HCT116 (cell line): ENCODE measurements around the gene FGGY. TPM values are rescaled to one million over a fixed set of nuclear protein-coding genes. Genes with fewer than 3 reads are reported as not detected.

ENCODE experiments used
- ATAC-seq: fragments of 200-7000 bp; cut with Tn5 transposase; 2 replicates; pipeline ENCODE4 v1.9.1; 2020; ENCODE audit warnings: mild to moderate bottlenecking, moderate library complexity
- BruUV-seq: library from RNA; stranded (reverse); fragments of 400-500 nt; replicated peaks from 2 replicates; lab custom pipeline; 2021; lab: Mats Ljungman, UMichigan
- CTCF ChIA-PET: fragments of 300-600 bp; sonication (Branson Sonifier 250); formaldehyde crosslinking; loops from one replicate; lab custom pipeline; 2021; ENCODE audit warnings: antibody characterized with exemption; lab: Charles Lee
- POLR2A ChIA-PET: fragments of 300-600, 350-600 bp; sonication (Branson Sonifier 250); formaldehyde crosslinking; loops from one replicate; lab custom pipeline; 2021; ENCODE audit warnings: antibody characterized with exemption; lab: Charles Lee
- RAD21 ChIA-PET, 2 experiments: fragments of 300-600 bp; sonication (Branson Sonifier 250); formaldehyde crosslinking; loops; one replicate each; lab custom pipeline; 2023; ENCODE audit warnings: low total read pairs in 2 of 2; ENCODE audit not compliant: uncharacterized antibody in 2 of 2, unreplicated experiment in 2 of 2, low non-redundant PET in 1 of 2; lab: Charles Lee
- DNase-seq: peaks from one replicate; pipeline ENCODE4 v3.0.0-alpha.2; 2010; ENCODE audit warnings: low read depth, low spot score
- H2AFZ ChIP-seq: fragments of 200-600 bp; shearing (Covaris generic), sonication (generic); 2 replicates; pipeline ENCODE4 v1.6.1; 2017; ENCODE audit warnings: low read depth, mixed run types, mixed read lengths, antibody characterized with exemption, low read length; ENCODE audit not compliant: poor library complexity, severe bottlenecking
- H3K27ac ChIP-seq: 2 replicates; pipeline ENCODE4 v1.5.1; 2012; ENCODE audit warnings: low read depth, low read length
- H3K27me3 ChIP-seq: fragments of 200-600 bp; sonication (generic); 2 replicates; pipeline ENCODE4 v1.6.1; 2016; ENCODE audit warnings: mixed run types, low read length, mixed read lengths; ENCODE audit not compliant: insufficient read depth
- H3K36me3 ChIP-seq, 2 experiments: fragments of 200-500 bp in 1 of 2; fragments of 200-600 bp in 1 of 2; sonication (Bioruptor generic) in 1 of 2; sonication (generic) in 1 of 2; 2 replicates each; pipeline versions ENCODE4 v1.5.1 to v1.6.1; 2014 to 2016; ENCODE audit warnings: low read length in 2 of 2, inconsistent platforms in 1 of 2, mixed read lengths in 1 of 2, mixed run types in 1 of 2; ENCODE audit not compliant: insufficient read depth in 2 of 2, control insufficient read depth in 1 of 2
- H3K4me1 ChIP-seq, 2 experiments: fragments of 200-600 bp in 1 of 2; sonication (generic) in 1 of 2; 2 replicates each; pipeline versions ENCODE4 v1.5.1 to v1.6.1; 2012 to 2017; ENCODE audit warnings: low read length in 2 of 2, inconsistent platforms in 1 of 2, mild to moderate bottlenecking in 1 of 2, mixed read lengths in 1 of 2, mixed run types in 1 of 2, moderate library complexity in 1 of 2; ENCODE audit not compliant: insufficient read depth in 2 of 2, control insufficient read depth in 1 of 2
- H3K4me2 ChIP-seq: fragments of 200-600 bp; sonication (generic); 2 replicates; pipeline ENCODE4 v1.6.1; 2017; ENCODE audit warnings: mixed run types, low read length, mixed read lengths
- H3K4me3 ChIP-seq, 2 experiments: fragments of 200-600 bp in 1 of 2; sonication (generic) in 1 of 2; replicated peaks in 1 of 2; 2 replicates each; pipeline ENCODE4 v1.5.1; 2011 to 2016; ENCODE audit warnings: low read length in 2 of 2, control low read depth in 1 of 2, low read depth in 1 of 2, mild to moderate bottlenecking in 1 of 2, mixed read lengths in 1 of 2, mixed run types in 1 of 2
- H3K79me2 ChIP-seq: fragments of 200-600 bp; sonication (generic); 2 replicates; pipeline ENCODE4 v1.6.1; 2017; ENCODE audit warnings: mild to moderate bottlenecking, mixed run types, low read length, moderate library complexity, mixed read lengths; ENCODE audit not compliant: insufficient read depth
- H3K9ac ChIP-seq: fragments of 200-600 bp; sonication (generic); 2 replicates; pipeline ENCODE4 v1.6.1; 2016; ENCODE audit warnings: low read length, mixed read lengths
- H3K9me2 ChIP-seq: fragments of 200-600 bp; sonication (generic), shearing (Covaris generic); 2 replicates; pipeline ENCODE4 v1.6.1; 2017; ENCODE audit warnings: mixed run types, mild to moderate bottlenecking, moderate library complexity; ENCODE audit not compliant: insufficient read depth
- H3K9me3 ChIP-seq, 2 experiments: fragments of 200-500 bp in 1 of 2; fragments of 200-600 bp in 1 of 2; sonication (Bioruptor generic) in 1 of 2; sonication (generic) in 1 of 2; 2 replicates each; pipeline ENCODE4 v1.6.1; 2014 to 2017; ENCODE audit warnings: low read length in 2 of 2, mixed read lengths in 2 of 2, inconsistent platforms in 1 of 2, low read depth in 1 of 2, mild to moderate bottlenecking in 1 of 2, mixed run types in 1 of 2, moderate library complexity in 1 of 2; ENCODE audit not compliant: control insufficient read depth in 1 of 2, insufficient read depth in 1 of 2
- H4K20me1 ChIP-seq: fragments of 200-600 bp; sonication (generic), shearing (Covaris generic); 2 replicates; pipeline ENCODE4 v1.6.1; 2017; ENCODE audit warnings: mixed run types, mild to moderate bottlenecking, moderate library complexity; ENCODE audit not compliant: insufficient read depth
- CEBPB ChIP-seq: IDR thresholded peaks from 2 replicates; pipeline ENCODE4 v1.6.1; 2012; ENCODE audit warnings: low read depth
- EGR1 ChIP-seq: IDR thresholded peaks from 2 replicates; pipeline ENCODE4 v1.6.1; 2012; ENCODE audit warnings: low read depth
- ELF1 ChIP-seq: IDR thresholded peaks from 2 replicates; pipeline ENCODE4 v1.6.1; 2012; ENCODE audit warnings: low read depth, borderline replicate concordance
- RAD21 ChIP-seq: IDR thresholded peaks from 2 replicates; pipeline ENCODE4 v1.6.1; 2012; ENCODE audit warnings: low read depth, mild to moderate bottlenecking
- SIN3A ChIP-seq: IDR thresholded peaks from 2 replicates; pipeline ENCODE4 v1.6.1; 2012; ENCODE audit warnings: low read depth
- SP1 ChIP-seq: IDR thresholded peaks from 2 replicates; pipeline ENCODE4 v1.6.1; 2012; ENCODE audit warnings: low read depth
- SRF ChIP-seq: IDR thresholded peaks from 2 replicates; pipeline ENCODE4 v1.6.1; 2012; ENCODE audit warnings: low read depth
- intact Hi-C: fragments of 100-400 bp; cut with micrococcal nuclease; formaldehyde crosslinking; loops from 2 replicates; pipeline ENCODE4 v1.10.0; 2022
- total RNA-seq: library from RNA; stranded (reverse); gene quantifications from one replicate; pipeline ENCODE4 v1.2.1, GENCODE V29; 2021; ENCODE audit not compliant: unreplicated experiment
- TF ChIP-seq, protein P1 (sequence below): IDR thresholded peaks from 2 replicates; pipeline ENCODE4 v1.6.1; 2012

FGGY gene
- total RNA-seq, 1 experiment from 2014 or later = 10.6 TPM

DNA sequence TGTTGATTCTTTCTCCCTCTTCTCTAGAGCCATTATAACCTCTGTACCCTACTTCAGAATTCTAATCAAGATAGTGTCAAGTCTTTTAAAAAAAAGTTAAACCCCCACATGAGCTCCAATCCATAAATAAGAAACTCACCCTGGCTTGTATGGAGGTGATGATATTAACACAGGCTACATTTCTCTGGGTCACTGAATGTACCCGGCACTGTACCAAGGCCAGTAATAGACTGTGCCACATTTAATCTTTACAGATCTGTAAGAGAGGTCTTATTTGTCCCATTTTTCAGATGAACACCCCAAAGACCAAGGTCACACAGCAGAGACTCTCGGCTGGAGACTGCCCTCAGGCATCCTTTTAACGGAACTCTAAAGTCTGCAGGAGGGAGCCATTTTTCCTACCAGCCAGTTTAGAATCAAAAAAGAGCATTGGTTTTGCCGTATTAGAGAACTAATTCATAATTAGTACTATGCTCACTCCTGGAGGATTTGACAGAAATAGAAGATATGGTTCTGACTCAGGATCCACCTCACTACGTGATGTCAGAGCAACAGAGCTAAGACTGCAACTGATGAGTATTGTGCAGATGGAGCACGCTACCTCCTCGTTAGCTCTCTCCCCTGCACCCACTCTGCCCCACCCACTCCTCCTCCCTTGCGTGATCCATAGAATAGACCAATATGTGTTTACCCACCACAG is 300.7 kb downstream of the FGGY start:
- H3K36me3 ChIP-seq = no peaks in the 10 kb centered on the region
- intact Hi-C loops = no loop called here
- no peaks in the 10 kb centered on the region for H3K79me2 ChIP-seq
- no peaks in the 10 kb centered on the region for H4K20me1 ChIP-seq
- no peaks in the 10 kb centered on the region for H3K9me3 ChIP-seq
- H2AFZ ChIP-seq = no peak overlapping the region
- ChIA-PET POLR2A (no interaction called here), CTCF (no interaction called here), RAD21 (no interaction called here)
- TF ChIP-seq CEBPB (no peak), EGR1 (no peak), SRF (no peak), SP1 (no peak), RAD21 (no peak), SIN3A (no peak)
- TF ChIP-seq, protein P1, sequence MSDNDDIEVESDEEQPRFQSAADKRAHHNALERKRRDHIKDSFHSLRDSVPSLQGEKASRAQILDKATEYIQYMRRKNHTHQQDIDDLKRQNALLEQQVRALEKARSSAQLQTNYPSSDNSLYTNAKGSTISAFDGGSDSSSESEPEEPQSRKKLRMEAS = no peak
- ATAC-seq (no peak), DNase-seq (no peak)
- peaks cover 0 to 4% of the 10 kb centered on the region in 2 experiments; a peak in 1 of 4 replicates for H3K4me1 ChIP-seq
- no peaks in the 10 kb centered on the region for H3K27me3 ChIP-seq
- no peak overlapping the region for H3K9ac ChIP-seq
- no peak overlapping the region for H3K4me2 ChIP-seq
- no peaks in the 10 kb centered on the region for H3K9me2 ChIP-seq
- no peak overlapping the region for H3K4me3 ChIP-seq
- BruUV-seq = no TSS peak
- no peak overlapping the region for H3K27ac ChIP-seq

DNA sequence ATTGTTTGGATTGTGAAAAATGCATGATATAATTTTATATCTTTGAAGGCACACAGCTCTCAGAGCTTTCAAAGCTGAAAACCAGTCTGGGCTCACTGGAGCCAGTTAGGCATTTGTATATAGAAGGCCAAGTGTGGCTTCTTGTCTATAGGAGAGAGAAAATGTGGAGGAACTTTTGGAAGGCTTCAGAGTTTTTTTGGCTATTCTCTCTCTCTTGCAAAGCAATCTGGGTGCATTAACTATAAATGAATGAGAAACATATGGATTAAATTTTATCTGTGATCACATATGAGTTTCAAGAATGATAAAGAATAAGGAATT is 301.2 kb downstream of the FGGY start:
- H3K79me2 ChIP-seq = no peaks in the 10 kb centered on the region
- POLR2A ChIA-PET = no interaction called here
- RAD21 ChIA-PET = no interaction called here
- H3K4me2 ChIP-seq = no peak overlapping the region
- H3K36me3 ChIP-seq = no peaks in the 10 kb centered on the region
- ATAC-seq (no peak), DNase-seq (no peak)
- no peak overlapping the region for H3K9ac ChIP-seq
- TF ChIP-seq ELF1 = no peak
- H3K4me3 ChIP-seq = no peak overlapping the region
- no TSS peak for BruUV-seq
- H3K9me3 ChIP-seq = no peaks in the 10 kb centered on the region
- no peak overlapping the region for H3K27ac ChIP-seq
- no peaks in the 10 kb centered on the region for H3K9me2 ChIP-seq
- no peaks in the 10 kb centered on the region for H3K27me3 ChIP-seq
- CTCF ChIA-PET = no interaction called here
- H2AFZ ChIP-seq = no peak overlapping the region
- intact Hi-C loops = no loop called here
- H3K4me1 ChIP-seq = peaks cover 0 to 4% of the 10 kb centered on the region in 2 experiments; a peak in 1 of 4 replicates
- no peaks in the 10 kb centered on the region for H4K20me1 ChIP-seq
